GM12891 (cell line): ENCODE measurements around the gene ABCC10.
"Not testable (repeated sequence)": the region's sequence is repeated elsewhere in the genome, so short reads cannot be mapped to it uniquely, and the experiment has no call there.

Experiments
- DNase-seq: peaks from one replicate; pipeline ENCODE4 v3.0.0; 2011; ENCODE audit warnings: low spot score; ENCODE audit not compliant: insufficient read length
- FAIRE-seq: peaks from 2 replicates; lab custom pipeline; 2011; peaks lifted over from hg19 to GRCh38; lab: Jason Lieb, UNC
- PAX5 ChIP-seq: IDR thresholded peaks from 2 replicates; pipeline ENCODE4 v1.6.1; 2011; ENCODE audit warnings: low read length, moderate library complexity, mild to moderate bottlenecking; ENCODE audit not compliant: insufficient read depth, severe bottlenecking
- POLR2A ChIP-seq: IDR thresholded peaks from 2 replicates; pipeline ENCODE4 v1.6.1; 2011; ENCODE audit warnings: low read depth, low read length, control low read depth
- POLR2AphosphoS5 ChIP-seq: IDR thresholded peaks from 2 replicates; pipeline ENCODE4 v1.6.1; 2011; ENCODE audit warnings: low read depth, low read length, control low read depth
- POU2F2 ChIP-seq: IDR thresholded peaks from 2 replicates; pipeline ENCODE4 v1.6.1; 2011; ENCODE audit warnings: low read depth, mild to moderate bottlenecking, control low read depth, low read length, moderate library complexity
- SPI1 ChIP-seq: IDR thresholded peaks from 2 replicates; pipeline ENCODE4 v1.6.1; 2011; ENCODE audit warnings: low read depth, low read length, control low read depth
- TAF1 ChIP-seq: IDR thresholded peaks from 2 replicates; pipeline ENCODE4 v1.6.1; 2011; ENCODE audit warnings: low read depth, low read length, control low read depth

The ABCC10 gene

GRCh38 chr6:43412541-43412940 lies 14.8 kb upstream of the ABCC10 start:
- DNase-seq (no peak), FAIRE-seq (no peak)
- TF ChIP-seq POLR2AphosphoS5 (no peak), PAX5 (no peak), SPI1 (no peak)

DNA sequence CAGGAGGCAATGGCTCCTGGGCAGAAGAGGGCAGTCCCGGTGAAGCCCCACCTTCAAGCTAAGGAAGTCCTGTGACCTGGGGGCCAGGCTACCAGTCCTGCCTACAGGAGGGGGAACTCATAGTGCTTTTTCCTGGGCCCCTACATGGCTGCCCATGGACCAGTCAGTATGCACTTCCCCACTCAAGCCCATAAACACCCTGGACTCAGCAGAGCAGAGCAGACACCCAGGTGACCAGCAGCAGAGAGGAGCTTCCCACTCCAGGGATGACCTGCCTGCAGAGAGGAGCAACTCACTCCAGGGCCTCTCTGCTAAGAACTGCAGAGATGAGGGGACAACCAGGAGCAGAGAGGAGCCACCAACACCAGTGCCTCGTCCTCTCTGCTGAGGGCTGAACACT lies 14.3 kb upstream of the ABCC10 start:
- TF ChIP-seq POLR2AphosphoS5 (no peak), POU2F2 (no peak), TAF1 (no peak), SPI1 (no peak), PAX5 (no peak), POLR2A (no peak)
- no peak for DNase-seq
- FAIRE-seq = no peak

- not testable (repeated sequence) for FAIRE-seq, DNase-seq
Measured at GRCh38 chr6:43415275-43415674, 12.1 kb upstream of the ABCC10 start.

DNA sequence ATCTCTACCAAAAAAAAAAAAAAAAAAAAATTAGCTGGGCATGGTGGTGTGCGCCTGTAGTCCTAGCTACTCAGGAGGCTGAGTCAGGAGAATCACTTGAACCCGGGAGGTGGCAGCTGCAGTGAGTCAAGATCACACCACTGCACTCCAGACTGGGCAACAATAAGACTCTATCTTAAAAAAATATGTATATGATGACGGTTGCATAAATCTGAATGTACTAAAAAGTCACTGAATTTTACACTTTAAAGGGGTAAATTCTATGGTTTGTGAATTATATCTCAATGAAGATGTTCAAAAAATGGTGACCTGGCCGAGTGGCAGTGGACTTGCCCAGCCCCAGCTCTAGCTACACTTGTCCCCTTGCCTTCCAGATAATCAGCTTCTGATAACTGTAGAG lies 10.4 kb upstream of the ABCC10 start:
- no peak for TF ChIP-seq POLR2AphosphoS5
- no peak for TF ChIP-seq POLR2A
- no peak for TF ChIP-seq PAX5
- TF ChIP-seq TAF1 = no peak
- TF ChIP-seq POU2F2 = no peak
- no peak for TF ChIP-seq SPI1
- FAIRE-seq (no peak), DNase-seq (no peak)

DNA sequence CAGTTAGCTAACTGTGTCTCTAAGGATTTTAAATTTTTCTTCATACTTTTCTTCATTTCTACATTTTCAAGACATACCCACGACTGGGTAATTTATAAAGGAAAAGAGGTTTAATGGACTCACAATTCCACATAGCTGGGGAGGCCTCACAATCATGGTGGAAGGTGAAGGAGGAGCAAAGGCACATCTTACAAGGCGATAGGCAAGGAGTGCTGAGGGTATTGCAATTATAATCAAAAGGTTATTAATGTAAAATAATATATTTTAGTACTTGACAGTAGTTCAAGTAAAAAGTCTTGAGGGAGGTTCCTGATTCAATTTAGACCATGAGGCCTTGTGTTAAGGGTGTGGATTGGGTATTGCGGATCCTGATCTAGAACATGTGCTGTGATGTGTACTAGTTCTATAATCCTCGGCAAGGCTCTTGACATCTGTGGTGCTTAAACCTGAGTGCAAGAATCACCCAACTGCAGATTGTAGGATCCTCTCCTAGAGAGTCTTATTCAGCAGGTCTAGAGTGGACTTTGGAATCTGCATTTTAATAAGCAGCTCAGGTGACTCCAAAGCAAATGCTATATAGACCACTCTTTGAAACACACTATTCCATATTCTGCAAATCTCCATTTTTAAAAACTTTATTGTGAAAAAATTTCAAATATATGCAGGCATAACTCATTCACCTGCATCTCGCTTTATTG lies 7.2 kb upstream of the ABCC10 start:
- DNase-seq (no peak), FAIRE-seq (no peak)
- TF ChIP-seq POLR2AphosphoS5 (no peak), POLR2A (no peak), SPI1 (no peak), POU2F2 (no peak), PAX5 (no peak), TAF1 (no peak)

GRCh38 chr6:43421831-43422230 lies 5.5 kb upstream of the ABCC10 start:
- DNase-seq (no peak), FAIRE-seq (no peak)
- TF ChIP-seq SPI1 (no peak), PAX5 (no peak), TAF1 (no peak), POLR2AphosphoS5 (no peak), POLR2A (no peak)

DNA sequence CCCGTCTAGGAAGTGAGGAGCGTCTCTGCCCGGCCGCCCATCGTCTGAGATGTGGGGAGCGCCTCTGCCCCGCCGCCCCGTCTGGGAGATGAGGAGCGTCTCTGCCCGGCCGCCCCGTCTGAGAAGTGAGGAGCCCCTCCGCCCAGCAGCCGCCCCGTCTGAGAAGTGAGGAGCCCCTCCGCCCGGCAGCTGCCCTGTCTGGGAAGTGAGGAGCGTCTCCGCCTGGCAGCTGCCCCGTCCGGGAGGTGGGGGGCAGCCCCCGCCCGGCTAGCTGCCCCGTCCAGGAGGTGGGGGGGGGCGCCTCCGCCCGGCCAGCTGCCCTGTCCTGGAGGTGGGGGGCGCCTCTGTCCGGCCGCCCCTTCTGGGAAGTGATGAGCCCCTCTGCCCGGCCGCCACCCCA lies 2.3 kb upstream of the ABCC10 start:
- DNase-seq, FAIRE-seq: not testable (repeated sequence)

GRCh38 chr6:43426928-43427405 lies 374 bp upstream of the ABCC10 start:
- DNase-seq (no peak), FAIRE-seq (no peak)
- TF ChIP-seq PAX5 = no peak
- no peak for TF ChIP-seq TAF1
- TF ChIP-seq POLR2A = no peak

DNA sequence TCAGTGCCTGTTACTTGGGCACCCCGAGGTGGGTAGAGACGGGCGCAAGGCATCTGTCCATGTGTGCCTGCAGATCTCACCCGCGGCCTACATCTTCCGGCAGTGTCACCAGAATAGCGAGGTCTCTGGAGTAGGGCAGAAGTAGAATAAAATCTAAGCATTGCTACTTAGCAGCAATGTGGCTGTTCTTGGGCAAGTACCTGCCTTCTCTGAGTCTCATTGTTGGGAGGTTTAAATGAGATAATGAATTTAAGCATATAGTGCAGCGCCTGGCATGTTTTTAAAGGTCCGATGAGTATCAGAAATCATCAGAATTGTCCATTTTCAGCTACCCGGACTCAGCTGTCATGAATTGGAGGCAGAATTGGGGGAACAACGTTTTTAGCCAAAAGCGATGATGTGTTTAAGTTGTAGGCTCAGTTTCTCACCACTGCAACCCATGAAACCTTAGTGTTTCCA lies 800 bp downstream of the ABCC10 start:
- FAIRE-seq = no peak
- DNase-seq = no peak

GRCh38 chr6:43428874-43429273 lies 1.5 kb downstream of the ABCC10 start:
- TF ChIP-seq SPI1 (no peak), POLR2AphosphoS5 (no peak)
- no peak for DNase-seq
- no peak for FAIRE-seq

More for the DNA sequence above, 800 bp downstream of the ABCC10 start:
- TF ChIP-seq POU2F2 (no peak), TAF1 (no peak), PAX5 (no peak), POLR2AphosphoS5 (no peak), SPI1 (no peak), POLR2A (no peak; the same call in 1 of the 2 replicates)

DNA sequence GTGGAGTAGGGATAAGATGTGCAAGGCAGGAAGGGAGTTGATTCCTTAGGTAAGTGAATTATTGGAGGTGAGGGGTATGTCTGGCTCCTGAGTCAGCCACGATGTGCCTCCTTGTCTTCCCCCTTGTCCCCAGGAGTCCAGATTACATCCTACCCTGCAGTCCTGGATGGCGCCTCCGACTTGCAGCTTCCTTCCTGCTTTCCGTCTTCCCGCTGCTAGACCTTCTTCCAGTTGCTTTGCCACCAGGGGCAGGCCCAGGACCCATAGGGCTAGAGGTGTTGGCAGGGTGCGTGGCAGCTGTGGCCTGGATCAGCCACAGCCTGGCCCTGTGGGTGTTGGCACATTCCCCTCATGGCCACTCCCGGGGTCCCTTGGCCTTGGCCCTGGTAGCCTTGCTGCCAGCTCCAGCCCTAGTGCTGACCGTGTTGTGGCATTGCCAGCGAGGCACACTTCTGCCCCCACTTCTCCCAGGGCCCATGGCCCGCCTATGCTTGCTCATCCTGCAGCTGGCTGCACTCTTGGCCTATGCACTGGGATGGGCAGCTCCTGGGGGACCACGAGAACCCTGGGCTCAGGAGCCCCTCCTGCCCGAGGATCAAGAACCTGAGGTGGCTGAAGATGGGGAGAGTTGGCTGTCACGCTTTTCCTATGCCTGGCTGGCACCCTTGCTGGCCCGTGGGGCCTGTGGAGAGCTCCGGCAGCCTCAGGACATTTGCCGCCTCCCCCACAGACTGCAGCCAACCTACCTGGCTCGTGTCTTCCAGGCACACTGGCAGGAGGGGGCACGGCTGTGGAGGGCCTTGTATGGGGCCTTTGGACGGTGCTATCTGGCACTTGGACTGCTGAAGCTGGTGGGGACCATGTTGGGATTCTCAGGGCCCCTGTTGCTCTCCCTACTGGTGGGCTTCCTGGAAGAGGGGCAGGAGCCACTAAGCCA lies 4.9 kb downstream of the ABCC10 start:
- DNase-seq (no peak), FAIRE-seq (no peak)
- TF ChIP-seq POLR2A = no peak
- no peak for TF ChIP-seq TAF1
- TF ChIP-seq PAX5 = no peak
- no peak for TF ChIP-seq SPI1
- no peak for TF ChIP-seq POLR2AphosphoS5
- no peak for TF ChIP-seq POU2F2
